Hematopoietic multipotent progenitor cell treated with erythropoietin and hydrocortisone succinate and interleukin-3 and kit ligand, for 15 days (in vitro differentiated cells): ENCODE results near the gene MEDAG.

Experiments
- DNase-seq: peaks from one replicate; pipeline ENCODE4 v3.0.0-alpha.2; 2015; ENCODE audit warnings: low spot score

Gene MEDAG

DNA sequence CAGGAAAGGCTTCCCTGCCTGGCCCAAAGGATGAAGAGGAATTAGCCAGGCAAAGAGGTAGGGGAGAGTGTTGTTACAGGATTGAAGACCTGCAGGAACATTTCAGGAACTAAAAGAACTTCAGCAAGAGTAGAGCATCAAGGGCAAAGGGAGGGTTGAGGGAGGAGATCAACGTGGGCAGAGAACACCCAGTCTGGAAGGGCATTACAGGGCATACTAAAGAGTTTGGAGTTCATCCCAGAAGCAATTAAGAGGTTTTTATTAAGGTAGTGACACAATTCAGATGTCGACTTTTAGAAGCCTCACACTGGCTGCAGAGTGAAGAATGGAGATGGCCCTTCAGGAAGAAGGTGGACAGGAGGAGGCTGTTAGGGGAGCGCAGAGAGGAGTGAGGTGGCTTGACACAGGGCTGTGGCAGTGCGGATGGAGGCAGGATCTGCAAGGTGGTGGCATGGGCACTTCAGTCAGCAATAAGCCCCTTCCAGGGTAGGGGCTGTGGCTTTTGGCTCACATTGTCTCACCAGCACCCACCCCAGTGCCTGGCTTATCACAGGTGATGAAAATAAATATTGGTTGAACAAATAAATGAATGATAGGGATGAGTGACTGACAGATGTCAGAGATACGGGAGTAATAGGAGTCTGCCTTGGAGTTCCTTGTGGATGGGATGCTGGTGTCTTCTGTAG, 51.3 kb downstream of the MEDAG start:
- DNase-seq, result no peak

DNA sequence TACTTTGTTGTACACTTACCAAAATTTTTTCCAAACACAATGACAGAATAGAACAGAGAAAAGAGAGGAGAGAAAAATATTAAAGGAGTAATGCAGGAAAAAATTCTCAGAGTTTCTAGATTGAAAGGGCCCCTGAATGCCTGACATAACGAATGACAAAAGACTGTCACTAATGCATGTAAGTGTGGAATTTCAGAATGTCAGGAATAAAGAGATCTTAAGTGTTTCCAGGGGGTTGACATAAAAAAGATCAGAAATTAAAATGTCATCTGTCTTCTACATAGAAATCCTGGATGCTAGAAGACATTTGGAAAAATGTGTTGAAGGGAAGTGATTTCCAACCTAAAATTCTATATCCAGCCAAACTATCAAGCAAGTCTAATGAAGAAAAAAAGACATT, 53.6 kb downstream of the MEDAG start:
- DNase-seq, result no peak

DNA sequence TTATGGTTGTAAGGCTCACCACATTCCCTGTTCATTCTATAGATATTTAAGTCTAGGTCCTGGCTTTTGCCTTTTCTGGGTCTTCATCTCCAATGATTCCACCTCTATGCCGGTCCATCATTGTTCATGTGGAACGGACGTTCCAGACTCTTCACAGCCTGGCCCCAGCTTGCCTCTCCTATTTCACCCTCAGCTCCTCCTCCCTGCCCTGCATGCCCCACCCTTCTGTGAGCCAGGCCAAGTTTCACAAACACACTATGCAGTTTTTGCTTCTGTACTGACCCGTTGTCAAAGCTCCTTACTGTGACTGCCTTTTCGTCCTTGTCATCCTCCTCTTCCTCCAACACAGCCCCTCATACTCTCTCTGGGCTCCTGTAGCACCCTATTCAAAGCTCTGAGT, 57.7 kb downstream of the MEDAG start:
- DNase-seq, result no peak

DNA sequence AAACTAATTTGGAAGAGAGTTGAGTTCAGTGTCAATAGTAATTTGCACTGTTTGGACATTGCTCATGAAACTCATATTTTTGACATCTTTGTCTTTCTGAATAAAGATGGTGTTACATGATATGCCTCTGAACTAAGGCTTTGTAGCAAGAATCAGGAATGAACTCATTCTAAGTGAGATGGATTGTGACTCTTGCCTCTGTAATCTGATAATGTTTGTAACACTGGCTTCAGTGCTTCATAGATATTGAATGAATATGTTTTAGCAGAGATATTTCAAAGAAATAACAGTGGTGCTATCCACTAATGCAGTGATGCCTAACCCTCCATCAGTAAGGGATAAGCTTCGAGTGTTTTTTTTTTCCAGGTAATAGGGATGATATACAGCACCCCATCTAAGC, 59.3 kb downstream of the MEDAG start:
- DNase-seq, result no peak

DNA sequence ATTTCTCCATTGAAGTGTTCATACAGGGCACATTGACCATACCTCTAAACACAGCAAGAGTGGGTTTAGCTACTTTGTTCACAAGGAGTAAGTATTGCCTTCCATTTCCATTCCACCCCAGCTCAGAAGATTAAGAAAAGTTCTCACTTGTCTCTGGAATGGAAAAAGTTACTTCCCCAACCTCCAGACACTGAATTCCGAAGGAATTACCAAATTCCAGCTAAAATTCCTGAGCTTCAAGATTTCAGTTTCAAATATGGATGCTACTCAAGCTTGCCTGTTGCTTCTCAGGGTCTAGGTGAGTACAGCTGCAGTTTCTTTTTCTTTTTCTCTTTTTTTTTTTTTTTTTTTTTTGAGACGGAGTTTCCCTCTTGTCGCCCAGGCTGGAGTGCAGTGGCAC, 60.0 kb downstream of the MEDAG start:
- no peak for DNase-seq

DNA sequence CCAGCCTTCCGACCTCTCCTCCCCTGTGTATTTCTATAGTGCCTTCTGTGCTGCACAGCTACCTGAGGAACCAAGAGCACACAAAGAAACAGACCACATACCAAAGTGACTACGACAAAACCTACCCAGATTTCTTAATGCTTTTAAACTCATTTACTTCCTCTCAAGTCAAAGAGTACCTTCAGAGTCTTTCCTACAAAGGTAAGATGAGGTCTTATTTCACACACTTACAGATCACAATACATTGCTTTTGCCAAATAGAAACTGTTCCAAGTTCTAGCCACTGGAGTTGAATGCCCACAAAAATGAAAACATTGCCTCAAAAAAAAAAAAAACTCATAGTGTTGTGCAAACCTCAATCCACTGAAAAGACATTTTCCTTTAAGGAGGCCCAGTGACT, 62.8 kb downstream of the MEDAG start:
- DNase-seq, result no peak

DNA sequence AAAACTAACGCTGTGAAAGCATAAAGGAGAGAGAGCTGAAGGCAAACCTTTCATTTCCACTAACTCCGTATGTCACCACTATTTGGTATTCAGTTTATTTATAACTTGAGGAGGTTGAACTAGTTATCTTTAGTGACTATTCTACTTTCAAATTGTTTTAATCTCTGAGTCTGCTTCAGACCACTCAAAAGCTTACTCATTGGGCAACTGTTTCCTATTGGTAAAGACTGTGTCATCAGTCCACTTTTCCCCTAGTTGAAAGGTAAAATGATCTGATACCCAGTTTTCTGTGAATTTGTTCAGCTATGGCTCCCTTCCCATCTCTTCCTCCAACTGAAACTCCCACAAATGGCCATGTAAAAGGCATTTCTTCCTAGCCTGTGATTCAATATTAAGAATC, 65.5 kb downstream of the MEDAG start:
- no peak for DNase-seq

DNA sequence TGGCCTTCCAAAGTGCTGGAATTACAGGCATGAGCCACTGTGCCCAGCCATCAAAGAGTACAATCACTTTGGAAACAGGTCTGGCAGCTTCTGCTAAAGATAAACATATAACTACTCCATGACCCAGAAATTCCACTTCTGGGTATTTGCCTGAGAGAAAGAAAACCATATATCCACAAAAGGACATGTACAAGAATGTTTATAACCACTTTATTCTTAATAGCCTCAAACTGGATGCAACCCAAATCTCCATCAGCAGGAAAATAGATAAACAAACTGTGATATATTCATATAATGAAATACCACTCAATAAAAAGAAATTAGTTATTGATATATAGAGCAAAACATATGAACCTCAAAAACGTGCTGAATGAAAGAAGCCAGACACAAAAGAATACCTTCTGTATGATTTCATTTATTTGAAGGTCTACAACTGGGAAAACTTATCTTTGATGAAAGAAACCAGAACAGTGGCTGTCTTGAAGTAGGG, 66.9 kb downstream of the MEDAG start:
- DNase-seq, result no peak

DNA sequence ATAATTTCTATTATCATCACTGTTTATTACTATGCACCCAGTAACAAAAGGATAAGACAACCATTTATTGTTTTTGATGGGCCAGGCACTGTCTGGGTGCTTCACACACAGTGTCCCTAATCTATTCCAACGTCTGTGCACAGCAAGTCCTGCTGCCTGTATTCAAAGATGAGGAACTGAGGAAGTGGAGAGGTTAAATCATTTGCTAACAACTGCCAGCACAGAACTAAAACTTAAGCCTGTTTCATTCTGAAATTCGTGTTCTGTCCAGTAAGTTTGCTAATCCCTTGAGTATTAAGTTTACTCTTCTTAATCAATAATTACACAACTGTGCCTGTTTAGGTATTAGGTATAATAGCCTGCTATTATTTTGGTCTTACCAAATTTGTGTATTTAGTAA, 68.3 kb downstream of the MEDAG start:
- no peak for DNase-seq
